ENCODE measurements around the gene ZNF750.

Gene ZNF750

DNA sequence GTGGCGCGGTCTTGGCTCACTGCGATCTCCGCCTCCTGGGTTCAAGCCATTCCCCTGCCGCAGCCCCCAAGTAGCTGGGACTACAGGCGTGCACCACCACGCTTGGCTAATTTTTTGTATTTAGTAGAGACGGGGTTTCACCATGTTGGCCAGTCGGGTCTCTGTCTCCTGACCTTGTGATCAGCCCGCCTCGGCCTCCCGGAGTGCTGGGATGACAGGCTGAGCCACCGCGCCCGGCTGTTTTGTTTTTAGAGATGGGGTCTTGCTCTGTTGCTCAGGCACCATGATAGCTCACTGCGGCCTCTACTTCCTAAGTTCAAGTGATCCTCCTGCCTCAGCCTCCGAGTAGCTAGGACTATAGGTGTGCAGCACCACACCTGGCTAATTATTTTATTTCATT lies 27.2 kb downstream of the ZNF750 start:
- DNase-seq (ENCODE audit: low read depth, low spot score) = no peak

DNA sequence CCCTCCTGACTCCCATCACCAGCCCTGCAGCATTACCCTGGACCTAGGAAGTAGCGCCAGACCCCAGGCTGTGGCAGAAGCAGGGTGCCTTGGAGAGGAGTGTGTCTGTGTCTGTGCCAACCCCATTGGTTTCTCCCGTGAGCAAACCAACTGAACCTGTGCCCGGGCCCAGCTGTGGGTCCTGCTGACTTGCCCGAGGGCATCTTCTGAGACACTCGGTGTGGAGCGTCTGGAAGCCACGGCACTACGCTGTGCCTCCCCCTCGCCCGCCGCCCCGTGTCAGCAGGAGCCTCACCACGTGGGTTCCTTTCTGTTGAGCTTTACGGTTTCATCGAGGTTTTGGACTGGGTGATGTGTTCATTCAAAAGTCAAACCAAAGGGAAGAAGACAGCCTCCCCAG lies 27.8 kb downstream of the ZNF750 start:
- no peak for DNase-seq (ENCODE audit: low read depth, low spot score)

DNA sequence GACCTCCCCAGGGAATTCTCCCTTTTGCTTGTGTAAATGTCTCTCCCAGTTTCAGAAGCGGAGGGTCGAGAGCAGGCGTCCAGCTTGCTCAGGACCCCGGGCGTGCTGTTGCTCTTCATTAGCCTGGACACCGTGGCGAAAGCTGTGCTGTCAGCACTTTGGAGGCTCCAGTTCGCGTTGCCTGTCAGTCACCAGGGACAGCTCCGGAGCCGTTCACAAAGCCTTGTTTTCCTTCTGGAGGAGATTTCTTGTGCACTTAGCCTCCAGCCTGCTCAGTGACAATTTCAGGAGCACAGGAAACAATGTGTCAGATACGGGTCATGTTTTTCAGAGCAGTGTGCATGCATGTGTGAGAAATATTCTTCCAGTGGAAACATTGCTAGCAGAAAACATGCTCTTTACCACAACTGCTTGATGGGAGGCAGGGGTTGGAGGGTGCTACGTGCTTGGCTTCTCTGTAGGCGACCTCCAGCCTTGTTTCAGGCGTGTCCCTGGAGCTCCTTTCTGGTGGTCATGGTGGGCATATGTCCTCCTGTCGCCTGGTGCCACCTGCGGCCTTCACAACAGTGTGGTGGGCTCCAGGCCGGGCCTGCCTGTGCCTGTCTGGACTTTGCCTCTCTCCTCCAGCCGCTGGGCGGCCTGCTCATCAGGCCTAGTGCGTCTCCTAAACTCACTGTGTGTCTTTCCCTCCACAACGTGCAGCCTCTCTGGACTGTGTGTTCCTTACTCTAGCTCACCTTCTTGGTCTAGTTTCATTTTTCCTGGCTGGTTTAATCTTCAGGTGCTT lies 29.0 kb downstream of the ZNF750 start:
- no peak for DNase-seq (ENCODE audit: low read depth, low spot score)

DNA sequence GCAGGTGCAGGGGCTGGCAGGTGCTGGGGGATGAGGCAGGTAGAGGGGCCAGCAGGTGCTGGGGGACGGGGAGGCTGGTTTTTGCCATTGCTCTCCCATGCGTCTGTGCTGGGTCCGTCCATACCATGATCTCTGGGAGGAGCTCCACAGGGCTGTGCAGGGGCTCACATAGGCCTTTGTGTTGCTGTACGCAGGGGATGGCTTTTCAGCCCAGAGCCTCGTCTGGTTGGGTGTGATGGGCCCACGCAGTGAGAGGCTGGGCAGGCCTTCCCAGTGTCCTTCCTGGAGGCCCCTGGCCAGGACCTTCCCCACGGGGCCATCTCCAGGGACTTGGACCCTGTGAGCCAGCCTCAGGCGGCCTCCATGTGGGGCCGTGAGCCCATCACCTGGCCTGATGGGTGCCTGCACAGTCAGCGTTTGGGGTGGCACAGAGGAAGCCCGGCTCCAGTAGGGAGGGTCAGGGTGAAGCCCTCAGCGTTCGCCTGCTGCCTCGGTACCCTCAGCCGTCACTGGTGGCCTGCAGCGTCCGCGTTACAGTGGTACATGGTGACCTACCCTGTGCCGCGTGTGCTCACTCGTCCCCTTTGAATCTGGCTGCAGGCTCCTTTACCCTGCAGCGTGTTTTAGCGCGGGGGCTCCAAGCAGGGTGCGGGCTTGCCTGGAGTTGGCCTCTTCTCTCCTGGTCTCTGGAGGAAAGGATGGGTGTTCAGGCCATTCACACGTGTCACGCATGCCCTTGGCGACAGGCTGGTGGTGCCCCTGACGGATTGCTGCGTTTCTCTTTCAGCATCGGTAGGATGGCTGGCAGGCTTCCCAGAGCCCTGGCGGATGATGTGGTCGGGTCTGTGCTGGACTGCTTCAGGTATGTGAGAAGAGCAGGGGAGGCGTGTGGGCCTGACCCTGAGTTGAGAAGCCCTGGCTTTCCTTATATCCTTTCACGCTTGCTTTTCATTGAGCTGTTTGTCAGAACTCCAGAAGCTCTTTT lies 30.6 kb downstream of the ZNF750 start:
- no peak for DNase-seq (ENCODE audit: low read depth, low spot score)

DNA sequence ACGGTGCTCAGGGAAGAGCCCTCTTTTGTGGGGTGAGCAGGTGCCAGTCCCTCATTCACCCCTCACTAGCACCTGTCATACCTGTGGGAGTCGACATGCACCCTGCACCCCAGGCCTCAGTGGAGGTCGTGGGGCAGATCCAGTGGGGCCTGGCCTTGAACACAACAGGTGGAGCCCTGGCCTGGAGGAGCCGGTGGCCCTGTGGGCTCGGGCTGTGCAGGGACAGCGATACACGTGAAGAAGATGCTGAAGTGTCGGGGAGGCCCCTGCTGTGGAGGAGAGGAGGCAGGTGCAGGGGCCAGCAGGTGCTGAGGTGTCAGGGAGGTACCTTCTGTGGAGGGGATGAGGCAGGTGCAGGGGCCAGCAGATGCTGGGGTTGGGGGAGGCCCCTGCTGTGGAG lies 31.8 kb downstream of the ZNF750 start:
- no peak for DNase-seq (ENCODE audit: low read depth, low spot score)

DNA sequence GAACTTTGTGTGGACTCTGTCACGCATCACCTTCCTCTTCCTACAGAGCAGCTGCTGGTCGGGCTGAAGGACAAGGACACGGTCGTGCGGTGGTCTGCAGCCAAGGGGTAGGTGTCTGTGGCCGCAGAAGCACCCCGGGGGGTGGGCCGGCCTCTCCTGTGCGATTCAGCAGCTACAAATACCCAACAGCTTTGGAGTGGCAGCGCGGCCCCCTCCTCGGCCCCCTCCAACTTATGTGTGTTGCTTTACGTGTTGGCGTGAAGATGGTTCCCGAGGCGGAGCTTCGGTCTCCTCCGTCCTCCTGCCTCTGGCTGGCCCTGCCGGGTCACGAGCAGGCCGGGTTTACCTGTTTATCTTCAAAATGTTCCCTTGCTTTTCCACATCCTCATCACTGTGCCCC lies 32.3 kb downstream of the ZNF750 start:
- no peak for DNase-seq (ENCODE audit: low read depth, low spot score)

DNA sequence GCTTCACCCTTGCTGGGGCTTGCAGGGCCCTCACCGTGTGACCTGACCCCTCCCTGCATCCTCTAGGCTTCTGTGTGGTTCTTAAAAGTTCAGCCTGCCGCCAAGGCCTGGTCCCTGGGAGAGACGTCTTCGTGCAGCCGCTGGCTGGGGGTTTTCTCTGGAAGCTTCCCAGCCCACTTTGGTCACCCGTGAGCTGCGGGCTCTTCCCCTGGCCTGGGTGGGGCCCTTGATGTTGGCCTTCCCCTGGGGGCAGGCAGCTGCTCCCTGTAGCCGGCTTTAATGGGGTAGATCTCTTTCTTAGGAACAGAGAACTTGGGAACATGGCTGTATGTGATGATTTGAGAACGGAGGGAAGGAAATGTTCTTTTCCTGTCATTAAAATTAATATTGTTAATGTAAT lies 32.7 kb downstream of the ZNF750 start:
- no peak for DNase-seq (ENCODE audit: low read depth, low spot score)

DNA sequence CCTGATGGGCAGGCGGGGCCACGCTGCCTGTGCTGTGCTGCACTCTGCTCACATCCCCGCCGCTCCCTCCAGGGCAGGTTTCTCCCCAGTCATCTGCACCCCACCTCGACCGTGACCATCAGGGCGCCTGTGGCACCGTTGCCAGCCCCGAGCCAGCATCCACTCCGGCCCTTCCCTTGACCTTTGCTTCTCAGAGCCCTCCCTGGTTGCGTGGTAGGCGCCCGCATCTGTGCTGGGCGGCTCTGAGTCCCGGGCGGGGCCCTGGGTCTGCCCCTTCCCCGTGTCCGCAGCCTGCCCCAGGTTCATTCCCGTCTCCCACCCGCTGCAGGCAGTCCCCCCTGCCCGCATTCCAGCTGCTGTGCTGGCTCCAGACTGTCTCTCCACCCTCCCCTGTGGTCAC lies 33.2 kb downstream of the ZNF750 start:
- DNase-seq (ENCODE audit: low read depth, low spot score) = no peak

DNA sequence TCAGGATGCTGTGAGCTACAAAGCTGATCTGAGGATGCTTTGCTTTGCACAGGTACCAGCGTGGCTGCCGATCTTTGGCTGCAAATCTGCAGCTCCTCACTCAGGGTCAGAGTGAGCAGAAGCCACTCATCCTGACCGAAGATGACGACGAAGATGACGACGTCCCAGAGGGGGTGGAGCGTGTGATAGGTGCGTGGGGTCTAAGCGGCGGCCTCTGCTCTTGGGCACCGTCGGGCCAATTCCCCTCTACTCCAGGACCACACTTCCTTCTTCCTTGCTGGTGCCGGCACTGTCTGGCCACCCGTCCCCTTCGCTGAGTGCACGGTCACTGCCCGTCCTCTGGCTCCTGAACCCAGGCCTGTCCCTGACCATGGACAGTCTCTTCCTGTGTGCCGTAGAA lies 34.0 kb downstream of the ZNF750 start:
- DNase-seq (ENCODE audit: low read depth, low spot score) = no peak

DNA sequence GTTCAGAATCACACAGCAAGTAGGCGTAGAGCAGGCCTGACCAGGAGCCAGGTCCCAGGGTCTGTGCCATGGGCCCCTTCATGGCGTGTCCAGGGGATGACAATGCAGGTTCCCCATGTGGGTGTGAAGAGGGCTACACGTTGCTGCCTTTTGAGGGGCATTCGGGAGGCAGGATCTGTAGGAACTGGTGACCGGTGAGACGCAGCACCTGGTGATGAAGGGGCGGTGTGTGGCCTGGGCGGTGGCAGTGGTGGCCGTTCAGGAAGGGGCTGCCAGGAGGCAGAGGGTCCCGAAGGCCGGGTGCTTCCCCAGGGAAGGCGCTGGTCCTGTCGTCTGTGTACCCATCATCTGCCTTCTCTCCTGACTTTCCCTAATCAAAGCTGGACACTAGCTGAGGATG lies 34.6 kb downstream of the ZNF750 start:
- no peak for DNase-seq (ENCODE audit: low read depth, low spot score)

DNA sequence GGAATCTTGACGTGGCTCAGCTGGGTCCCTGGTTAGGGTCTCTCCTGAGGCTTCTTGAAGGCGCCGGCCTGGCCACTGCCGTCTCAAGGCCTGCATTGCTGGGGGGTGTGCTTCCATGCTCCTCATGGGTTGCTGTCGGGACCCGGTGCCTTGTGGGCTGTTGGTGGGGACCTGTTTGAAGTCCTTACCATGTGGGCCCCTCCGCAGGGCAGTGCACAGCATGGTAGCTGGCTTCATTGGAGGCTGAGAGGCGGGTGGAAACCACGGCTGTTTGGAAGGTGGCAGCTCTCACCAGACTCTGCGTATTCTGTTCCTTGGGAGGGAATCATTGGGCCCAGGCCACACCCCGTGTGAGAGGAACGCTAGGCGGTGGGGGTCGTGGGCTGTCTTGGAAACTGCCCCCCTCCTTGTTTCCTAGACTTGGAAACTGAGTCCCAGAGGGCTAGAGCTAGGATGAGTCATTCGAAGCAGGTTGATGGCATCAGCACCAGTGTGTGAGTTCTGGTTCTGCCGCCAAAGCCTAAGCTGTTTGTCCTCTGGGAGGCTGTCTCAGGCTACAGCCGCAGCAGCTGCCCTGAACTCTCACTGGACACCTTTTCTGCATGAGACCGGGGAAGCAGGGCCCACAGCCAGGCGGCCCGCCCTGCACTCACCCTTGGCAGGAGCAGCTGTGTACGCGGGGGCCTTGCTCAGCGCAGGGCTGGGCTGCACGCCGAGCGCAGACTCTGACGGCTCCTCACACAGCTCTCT lies 35.2 kb downstream of the ZNF750 start:
- DNase-seq (ENCODE audit: low read depth, low spot score) = no peak

DNA sequence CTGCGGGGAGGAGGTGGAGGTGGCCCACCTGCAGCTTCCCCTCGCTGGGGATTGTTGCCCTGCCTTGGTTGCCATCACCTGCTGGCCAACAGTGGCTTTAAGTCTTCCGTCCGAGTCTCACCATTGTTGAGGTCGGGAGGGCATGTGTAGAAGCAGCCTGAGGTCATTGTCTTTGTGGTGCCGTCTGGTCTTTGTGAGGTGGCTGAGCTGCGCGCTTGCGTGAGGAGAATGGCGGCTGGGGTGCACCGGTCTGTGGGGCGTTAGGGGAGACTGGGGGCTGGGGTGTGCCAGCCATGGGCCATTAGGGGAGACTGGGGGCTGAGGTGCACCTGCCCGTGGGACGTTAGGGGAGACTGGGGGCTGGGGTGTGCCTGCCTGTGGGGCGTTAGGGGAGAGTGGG lies 36.2 kb downstream of the ZNF750 start:
- DNase-seq (ENCODE audit: low read depth, low spot score) = no peak

DNA sequence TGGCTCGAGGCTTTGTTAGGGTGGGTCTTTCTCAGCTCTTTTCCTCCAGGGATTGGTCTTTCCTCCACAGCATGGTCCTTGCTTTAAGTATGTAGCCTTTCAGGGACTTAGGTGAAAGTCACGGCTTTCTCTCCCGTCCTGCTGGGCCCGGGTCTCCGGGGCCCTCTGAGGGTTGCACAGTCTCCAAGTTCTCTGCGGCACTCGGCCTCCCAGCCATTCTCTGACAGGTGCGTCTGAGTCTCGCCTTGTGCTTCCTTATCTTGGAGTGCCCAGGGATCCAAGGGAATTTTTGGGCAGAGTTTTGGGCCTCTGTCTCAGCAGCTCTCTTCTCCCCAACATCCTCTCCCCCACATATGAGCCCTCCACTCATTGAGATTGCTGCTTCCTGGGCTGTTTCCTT lies 36.6 kb downstream of the ZNF750 start:
- no peak for DNase-seq (ENCODE audit: low read depth, low spot score)

DNA sequence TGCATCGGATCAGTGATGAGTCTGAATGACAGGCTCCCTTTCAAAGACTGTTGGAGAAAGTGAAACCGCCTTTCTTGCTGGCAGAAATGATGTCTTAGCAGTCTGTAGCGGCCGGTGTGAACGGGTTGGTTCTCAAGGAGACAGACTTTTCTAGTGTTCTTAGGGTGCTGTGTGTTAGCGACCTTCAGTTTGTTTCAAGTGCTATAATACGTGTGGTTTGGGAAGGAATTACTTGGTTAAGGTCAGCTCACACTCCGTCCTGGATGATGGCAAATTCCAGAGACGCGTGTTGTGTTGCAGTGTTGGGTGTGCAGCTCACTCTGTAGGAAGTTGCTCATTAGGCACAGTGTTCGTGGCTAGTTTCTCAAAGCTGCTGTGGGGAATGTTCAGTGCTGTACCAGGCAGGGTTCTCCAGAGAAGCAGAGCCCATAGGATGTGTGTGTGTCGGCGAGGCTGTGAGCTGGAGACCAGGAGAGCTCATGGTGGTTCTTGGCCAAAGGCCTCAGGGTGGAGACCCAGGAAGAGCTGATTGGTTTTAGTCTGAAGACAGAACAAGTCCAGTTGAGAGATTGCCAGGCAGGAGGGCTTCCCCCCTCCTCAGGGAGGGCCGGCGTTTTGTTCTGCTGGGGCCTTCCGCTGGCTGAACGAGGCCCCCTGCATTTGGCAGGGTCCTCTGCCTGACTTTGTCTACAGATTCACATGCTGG lies 37.6 kb downstream of the ZNF750 start:
- DNase-seq (ENCODE audit: low read depth, low spot score) = no peak

DNA sequence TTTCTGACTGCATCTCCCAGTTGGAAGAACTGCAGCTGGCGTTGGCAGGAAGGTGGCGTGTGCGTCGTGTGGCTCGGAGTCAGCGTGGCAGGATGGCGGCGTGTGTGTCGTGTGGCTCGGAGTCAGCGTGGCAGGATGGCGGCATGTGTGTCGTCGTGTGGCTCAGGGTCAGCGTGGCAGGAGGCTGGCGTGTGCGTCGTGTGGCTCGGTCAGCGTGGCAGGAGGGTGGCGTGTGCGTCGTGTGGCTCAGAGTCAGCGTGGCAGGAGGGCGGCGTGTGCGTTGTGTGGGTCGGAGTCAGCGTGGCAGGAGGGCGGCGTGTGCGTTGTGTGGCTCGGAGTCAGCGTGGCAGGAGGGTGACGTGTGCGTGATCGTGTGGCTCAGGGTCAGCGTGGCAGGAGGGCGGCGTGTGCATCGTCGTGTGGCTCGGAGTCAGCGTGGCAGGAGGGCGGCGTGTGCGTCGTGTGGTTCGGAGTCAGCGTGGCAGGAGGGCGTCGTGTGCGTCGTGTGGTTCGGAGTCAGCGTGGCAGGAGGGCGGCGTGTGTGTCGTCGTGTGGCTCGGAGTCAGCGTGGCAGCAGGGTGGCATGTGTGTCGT lies 38.3 kb downstream of the ZNF750 start:
- DNase-seq (ENCODE audit: low read depth, low spot score) = no peak

DNA sequence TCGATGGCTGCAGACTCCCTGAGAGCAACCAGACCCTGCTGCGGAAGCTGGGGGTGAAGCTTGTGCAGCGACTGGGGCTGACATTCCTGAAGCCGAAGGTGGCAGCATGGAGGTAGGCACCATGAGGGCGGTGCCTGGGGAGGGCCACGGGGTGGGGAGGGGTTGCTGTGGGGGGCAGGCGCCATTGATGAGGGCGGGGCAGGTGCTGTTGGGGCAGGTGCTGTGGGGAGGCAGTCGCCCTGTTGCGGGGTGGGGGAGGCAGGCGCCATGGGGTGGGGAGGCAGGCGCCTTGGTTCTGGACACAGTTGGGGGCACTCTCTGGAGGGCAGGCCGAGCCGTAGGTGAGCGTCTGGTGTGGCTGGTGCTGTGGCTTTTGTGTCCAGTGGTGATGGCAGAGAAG lies 38.9 kb downstream of the ZNF750 start:
- no peak for DNase-seq (ENCODE audit: low read depth, low spot score)

DNA sequence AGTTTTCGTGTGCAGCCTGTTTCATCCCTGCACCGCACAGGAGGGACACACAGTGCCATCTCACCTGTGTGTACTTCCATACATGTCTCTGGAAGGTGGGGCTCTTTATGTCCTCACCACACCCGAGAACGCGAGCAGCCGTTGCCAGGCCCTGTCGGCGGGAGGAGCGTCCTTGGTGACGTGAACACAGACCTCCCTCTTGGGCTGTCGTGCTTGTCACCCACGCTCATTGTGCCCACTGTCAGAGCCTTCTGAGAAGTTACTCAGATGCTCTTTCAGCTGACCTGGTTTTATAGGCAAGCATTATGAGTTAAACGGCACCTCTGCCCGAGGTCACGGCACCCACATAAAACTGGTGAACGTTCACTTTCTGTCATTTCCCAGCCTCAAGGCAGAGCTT lies 40.2 kb downstream of the ZNF750 start:
- DNase-seq (ENCODE audit: low read depth, low spot score) = no peak

DNA sequence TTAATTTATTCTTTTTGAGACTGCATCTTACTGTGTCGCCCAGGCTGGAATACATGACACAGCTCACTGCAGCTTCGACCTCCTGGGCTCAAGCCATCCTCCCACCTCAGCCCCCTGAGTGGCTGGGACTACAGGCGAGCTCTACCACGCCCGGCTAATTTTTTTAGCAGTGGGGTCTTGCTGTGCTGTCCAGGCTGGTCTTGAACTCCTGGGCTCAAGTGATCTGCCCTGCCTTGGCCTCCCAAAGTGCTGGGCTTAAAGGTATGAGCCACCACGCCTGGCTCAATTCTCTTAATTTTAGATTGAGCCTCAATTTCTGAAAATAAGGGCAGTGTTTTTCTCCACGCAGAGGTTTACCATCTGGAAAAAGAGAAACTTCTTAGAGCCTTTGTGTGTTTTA lies 41.1 kb downstream of the ZNF750 start:
- DNase-seq (ENCODE audit: low read depth, low spot score) = no peak

DNA sequence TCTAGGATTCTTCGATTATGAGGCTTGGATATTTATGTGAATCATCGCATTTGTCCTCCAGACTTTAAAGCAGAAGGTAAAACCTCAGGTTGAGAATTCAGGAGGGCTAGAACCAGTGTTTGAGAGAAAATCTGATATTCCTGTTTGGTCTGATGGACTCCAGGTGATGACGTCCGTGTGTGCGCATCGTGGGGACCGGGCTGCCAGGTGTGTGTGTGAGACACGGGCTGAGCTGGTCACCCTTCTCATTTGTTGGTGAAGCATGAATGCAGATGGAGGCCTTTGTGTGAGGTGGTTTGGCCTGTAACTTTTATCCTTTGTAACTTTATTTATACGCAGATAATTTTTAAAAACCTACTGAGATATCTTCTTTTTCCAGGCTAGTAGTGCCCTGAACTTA lies 42.8 kb downstream of the ZNF750 start:
- DNase-seq (ENCODE audit: low read depth, low spot score) = no peak

DNA sequence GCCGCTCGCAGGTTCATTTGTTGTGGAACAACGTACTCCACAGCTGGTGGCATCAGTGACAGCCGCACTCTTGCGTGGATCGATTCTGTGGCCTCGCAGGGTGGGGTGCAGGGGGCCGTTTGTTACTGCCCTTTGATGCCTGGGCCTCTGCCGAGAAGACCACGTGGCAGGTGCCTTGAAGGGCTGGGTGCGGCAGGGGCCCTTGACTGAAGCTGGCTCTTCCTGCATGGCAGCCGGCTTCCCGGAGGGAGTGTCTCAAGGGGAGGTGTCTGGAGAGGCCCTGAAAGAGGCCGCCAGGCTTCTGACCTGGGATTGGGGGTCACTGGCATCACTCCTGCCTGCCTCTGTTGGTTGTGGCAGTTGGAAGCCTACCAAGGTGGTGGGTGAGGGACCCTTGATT lies 44.2 kb downstream of the ZNF750 start:
- no peak for DNase-seq (ENCODE audit: low read depth, low spot score)
